ENCODE data around the gene FBL.
"Not testable (repeated sequence)": the region's sequence is repeated elsewhere in the genome, so short reads cannot be mapped to it uniquely, and the experiment has no call there.

Gene FBL

DNA sequence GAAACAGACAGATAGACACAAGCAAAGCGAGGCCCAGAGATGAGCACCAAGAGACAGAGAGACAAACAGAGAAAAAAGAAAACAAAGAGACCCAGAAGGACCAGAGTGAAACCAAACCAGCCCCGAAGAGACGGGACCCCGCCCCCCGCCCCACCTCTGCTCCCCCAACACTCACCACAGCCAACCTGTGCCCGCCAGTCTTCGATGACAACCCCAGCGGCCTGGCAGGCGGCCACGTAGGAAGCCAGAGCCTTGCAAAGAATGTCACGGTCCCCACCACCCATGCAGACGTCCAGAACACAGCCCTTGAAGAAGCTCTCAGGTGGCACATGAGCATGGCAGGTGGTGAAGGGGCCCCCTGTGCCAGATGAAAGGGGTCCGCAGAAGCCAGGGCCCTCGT is 31.3 kb upstream of the FBL start:
- DNase-seq (ENCODE audit: low read depth in 2 of 3, low spot score in 1 of 3) = not testable (repeated sequence)

DNA sequence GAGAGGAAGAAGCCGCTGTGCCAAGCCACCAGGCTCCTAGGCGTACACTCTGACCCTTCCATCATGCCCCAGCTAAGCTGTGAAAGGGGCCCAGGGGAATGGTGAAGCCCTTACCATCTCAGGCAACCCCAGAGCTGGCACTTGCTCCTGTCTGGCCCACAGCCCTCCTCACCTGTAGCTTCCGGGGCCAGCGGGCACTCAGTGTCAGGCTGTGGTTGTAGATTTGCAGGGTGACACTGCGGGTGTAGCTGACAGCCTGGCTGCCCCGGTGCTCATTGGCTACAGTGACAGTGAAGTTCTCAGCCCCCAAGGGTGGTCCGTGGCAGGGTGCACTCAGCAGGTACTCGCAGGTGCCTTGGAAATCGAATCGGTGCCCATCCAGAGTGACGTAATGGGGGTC is 30.3 kb upstream of the FBL start:
- DNase-seq (ENCODE audit: low read depth in 2 of 3, low spot score in 1 of 3) = not testable (repeated sequence)

DNA sequence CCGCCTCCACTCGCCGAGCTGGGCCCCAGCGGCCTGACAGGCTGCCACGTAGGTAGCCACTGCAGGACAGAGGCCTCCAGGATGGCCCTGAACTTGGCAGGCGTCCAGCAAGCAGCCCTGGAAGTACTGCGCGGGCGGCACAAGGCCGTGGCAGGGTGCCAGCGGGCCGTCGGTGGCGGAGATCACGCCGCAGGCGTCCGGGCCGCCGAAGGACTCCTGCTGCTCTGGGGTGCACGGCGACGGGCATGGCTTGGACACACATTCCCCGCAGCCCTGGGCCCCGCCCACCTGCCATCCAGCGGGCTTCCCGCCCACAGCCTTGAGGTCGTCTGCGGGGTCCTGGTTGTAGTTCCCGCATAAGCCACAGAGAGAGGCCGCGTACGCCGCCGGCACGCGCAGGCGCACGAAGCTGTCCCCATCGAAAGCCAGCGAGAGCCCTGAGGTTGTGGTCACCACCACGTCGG is 29.3 kb upstream of the FBL start:
- DNase-seq (ENCODE audit: low read depth in 2 of 3, low spot score in 1 of 3) = not testable (repeated sequence)

DNA sequence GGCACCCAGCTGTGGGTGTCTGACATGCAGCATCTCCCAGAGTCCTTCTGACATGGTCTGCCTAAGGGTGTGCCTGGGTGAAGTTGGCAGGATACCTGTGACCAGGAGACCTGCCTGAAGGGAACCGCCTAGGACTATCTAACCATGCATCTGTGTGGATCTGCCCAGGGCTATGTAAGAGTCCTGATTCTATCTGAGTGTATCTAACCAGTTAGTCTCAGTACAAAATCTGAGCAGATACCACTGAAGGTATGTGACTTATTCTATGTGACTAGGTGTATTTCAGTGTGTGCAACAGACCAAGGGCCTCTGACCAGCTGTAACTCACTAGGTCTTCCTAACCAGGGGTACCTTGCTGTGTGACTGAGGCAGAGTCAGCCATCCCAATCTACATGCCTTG is 28.2 kb upstream of the FBL start:
- no peak for DNase-seq (ENCODE audit: low read depth in 2 of 3, low spot score in 1 of 3)

DNA sequence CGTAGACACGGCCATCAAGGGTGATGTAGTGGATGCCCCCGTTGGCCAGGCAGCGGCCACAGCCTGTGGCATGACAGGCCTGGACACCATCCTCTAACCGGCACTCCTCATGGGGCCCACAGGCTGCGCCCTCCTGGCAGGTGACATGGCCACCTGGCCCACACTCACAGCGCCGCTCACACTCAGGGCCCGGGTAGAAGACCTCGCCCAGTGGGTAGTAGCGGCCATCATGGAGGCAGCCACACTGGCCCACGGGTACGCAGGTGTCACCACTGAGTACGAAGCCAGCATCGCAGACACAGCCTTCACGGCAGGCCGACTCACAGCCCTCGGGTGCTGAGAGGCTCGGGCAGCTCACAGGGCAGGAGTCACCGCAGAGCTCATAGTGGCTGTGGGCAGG is 27.2 kb upstream of the FBL start:
- DNase-seq (ENCODE audit: low read depth in 2 of 3, low spot score in 1 of 3) = no peak

DNA sequence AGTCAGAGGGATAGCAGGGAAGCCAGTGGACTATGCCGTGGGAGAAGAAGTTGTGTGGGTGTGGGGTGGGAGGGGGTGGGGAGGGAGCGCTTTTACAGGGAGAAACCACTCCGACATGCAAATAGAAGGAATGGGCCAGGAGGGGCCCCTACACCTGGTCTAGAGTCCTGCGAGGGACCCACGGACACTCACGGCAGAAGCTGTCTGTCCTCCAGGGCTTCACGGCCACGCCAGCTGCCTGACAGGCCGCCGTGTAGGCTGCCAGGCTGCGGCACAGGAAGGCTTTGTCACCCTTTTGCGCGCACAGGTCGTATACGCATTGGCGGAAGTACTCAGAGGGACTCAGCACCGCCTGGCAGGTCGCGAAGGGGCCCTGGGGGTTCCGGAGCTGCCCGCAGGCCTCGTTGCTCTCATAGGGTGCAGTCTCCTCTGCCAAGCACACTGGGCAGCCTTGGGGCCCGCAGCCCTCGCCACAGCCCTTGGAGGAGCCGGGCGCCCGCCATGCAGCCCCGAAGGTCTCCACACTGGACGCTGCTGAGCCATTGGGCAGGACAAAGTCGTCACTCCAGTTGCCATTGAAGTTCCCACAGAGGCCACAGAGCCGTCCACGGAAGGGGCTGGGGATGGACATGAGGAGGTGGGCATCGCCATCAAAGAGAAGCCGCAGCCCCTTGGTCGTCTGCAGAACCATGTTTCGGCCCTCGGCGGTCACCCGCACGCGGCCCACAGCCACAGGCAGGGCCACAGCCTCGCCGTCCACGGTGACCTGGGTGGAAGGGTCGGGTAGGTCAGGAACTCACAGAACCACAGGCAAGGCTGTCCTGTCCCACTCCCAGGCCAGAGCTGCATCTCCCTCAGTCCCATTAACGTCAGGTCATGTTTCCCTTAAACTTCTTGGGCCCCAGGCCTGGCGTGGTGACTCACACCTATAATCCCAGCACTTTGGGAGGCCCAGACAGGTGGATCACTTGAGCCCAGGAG is 26.0 kb upstream of the FBL start:
- no peak for DNase-seq (ENCODE audit: low read depth in 2 of 3, low spot score in 1 of 3)

DNA sequence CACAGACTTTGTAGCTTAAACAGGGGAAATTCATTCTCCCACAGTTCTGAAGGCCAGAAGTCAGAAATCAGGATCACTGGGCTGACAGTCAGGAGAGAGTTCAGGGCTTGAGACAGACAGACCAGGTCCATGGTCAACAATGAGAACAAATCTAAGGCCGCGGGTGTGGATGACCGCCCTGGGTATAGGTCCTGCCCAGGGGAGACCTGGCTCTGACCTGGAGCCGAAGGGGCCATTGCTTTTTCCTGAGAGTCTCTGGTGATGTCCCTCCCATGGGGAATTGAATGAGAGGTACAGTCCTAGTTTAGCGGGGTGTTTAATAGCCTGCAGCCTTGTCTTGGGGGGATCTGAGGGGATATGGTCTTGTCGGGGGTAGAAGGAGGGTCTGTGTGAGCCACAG is 25.2 kb upstream of the FBL start:
- DNase-seq (ENCODE audit: low read depth in 2 of 3, low spot score in 1 of 3) = no peak

DNA sequence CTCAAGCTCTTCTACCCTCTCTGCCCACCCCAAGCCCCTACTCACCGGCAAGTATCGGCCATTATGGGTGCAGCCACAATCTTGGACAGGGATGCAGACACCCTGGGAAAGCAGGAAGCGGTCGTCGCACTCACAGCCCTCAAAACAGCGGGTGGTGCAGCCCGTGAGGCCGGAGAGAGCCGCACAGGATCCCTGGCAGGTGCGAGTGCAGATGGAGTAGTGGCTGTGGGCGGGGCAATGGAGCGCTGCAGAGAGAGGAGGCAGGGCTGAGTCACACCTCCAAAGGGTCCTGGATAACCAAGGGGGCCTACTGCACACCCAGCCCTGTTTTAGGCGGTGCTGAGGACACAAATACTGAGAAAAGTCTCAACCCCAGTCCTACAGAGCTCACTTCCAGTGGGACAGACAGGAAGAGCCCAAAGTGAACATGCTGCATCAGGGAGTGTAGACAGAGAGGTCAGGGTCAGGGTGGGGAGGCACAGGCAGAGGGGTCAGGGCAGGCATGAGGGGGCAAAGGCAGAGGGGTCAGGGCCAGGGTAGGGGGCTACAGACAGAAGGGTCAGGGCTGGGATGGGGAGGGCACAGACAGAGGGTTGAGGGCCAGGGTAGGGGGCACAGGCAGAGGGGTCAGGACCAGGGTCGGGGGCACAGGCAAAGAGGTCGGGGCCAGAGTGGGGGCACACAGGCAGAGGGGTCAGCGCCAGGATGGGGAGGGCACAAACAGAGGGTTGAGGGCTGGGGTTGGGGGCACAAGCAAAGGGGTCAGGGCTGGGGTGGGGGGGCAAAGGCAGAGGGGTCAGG is 24.2 kb upstream of the FBL start:
- no peak for DNase-seq (ENCODE audit: low read depth in 2 of 3, low spot score in 1 of 3)

DNA sequence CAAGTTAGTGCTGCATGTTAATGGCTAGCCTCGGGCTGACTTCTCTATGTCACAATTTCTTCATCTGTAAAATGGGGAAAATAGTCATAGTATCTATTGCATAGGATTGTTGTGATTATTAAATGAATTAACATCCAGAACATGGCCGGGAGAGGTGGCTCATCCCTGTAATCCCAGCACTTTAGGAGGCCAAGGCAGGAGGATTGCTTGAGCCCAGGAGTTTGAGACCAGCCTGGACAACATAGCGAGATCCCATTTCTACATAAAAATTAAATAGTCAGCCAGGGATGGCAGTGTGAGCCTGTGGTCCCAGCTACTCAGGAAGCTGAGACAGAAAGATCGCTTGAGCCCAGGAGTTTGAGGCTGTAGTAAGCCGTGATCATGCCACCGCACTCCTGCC is 21.8 kb upstream of the FBL start:
- DNase-seq (ENCODE audit: low read depth in 2 of 3, low spot score in 1 of 3) = no peak

DNA sequence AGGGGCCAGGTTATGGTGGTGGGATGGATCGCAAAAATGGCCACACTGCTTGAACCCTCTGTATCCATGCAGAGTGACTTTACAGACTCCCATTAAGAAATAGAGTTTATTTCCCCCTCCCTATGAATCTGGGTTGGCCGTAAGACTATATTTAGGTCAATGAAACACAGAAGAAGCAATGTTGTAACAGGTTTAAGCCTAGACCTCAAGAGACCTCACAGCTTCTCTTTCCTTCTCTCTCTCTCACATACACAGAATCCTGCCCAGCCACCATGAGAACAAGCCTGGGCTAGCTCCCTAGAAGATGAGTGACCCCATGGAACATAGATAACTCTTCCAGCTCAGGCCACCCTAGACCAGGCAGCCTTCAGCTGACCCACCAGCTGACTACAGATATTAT is 21.0 kb upstream of the FBL start:
- no peak for DNase-seq (ENCODE audit: low read depth in 2 of 3, low spot score in 1 of 3)

DNA sequence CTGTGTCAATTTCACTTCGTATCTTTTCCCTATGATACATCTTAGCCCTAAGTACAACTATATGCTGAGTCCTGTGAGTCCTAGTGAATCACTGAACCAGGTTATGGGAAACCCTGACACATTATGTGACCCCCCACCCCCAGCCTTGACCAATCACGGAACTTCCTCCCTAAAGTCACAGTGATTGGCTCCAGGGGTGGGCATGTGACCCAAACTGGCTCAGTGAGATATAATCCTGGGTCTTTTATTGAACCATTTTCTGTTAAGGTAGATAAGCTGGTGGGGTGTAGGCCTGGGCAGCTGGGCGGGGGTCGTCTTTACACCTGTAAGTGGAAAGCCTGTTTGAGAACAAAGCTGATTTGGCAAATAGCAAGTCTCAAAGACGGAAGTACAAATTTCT is 19.8 kb upstream of the FBL start:
- no peak for DNase-seq (ENCODE audit: low read depth in 2 of 3, low spot score in 1 of 3)

DNA sequence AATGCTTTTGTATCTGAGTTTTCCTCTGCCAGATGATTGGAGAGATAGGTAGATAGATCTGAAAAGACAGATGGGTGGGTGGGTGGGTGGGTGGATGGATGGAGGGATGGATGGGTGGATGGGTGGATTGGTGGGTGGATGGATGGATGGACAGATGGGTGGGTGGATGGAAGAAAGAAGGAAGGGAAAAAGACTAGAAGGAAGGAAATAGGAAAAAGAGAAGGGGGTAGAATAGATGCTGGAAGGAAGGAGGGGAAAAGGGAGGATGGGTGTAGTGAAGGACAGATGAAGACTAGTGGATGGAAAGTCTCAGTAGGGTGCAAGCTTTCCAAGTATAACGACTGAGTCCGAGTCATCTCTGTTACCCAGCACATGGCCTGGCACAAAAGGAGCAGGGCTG is 19.0 kb upstream of the FBL start:
- DNase-seq (ENCODE audit: low read depth in 2 of 3, low spot score in 1 of 3) = no peak

DNA sequence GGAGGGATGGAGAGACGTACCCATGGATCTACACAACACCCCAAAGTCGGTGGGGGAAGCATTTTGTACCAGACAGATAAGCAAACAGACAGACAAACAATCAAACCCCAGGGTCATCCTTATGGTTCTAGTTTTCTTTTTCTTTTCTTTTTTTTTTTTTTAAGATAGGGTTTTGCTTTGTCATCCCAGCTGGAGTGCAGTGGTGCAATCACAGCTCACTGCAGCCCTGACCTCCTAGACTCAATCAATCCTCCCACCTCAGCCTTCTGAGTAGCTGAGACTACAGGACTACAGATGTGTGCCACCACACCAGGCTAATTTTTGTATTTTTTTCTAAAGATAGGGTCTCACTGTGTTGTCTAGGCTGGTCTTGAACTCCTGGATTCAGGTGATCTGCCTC is 17.9 kb upstream of the FBL start:
- no peak for DNase-seq (ENCODE audit: low read depth in 2 of 3, low spot score in 1 of 3)

DNA sequence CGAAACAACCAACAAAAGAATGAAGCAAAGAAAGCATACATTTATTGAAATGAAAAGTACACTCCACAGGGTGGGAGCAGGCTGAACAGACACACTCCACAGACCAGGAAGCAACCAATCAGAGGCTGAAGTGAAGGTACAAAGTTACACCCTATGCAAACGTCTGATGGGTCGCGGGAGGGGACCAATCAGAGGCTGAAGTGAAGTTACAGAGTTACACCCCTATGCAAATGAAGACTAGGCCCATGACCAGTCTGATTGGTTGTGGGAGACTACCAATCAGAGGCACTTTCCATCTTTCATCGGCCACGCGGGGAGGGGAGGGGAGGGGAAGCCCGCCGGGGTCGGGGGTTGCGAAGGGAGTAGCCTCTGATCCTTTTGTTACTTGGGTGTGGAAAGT is 12.4 kb upstream of the FBL start:
- no peak for DNase-seq (ENCODE audit: low read depth in 2 of 3, low spot score in 1 of 3)

DNA sequence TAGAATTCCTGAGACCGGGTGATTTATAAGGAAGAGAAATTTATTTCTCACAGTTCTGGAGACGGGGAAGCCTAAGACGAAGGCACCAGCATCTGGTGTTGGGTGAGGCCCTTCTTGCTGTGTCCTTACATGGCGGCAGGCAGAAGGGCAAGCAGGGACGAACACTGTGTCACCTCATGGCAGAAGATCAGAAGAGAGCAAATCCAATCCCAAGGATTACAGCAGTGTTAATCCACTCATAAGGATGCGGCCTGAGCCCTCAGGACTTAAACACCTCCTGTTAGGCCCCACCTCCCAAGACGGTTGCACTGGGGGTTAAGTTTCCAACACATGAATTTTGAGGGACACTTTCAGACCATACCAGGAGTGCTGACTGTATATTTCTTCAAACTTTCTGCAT is 6.7 kb upstream of the FBL start:
- DNase-seq (ENCODE audit: low read depth in 2 of 3, low spot score in 1 of 3) = no peak

DNA sequence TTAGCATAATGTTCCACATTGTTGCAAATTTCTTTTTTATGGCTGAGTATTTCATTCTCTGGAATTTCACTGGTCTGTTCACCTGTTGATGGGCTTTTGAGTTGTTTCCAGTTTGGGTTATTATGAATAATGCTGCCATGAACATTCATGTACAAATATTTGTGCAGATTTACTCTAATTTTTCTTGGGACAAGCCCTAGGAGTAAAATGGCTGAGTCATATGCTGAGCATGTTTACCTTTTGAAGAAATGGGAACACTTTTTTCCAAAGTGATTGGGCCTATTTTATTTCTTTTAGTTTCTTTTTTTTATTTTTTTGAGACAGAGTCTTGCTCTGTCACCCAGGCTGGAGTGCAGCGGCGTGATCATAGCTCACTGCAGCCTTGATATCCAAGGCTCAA is 4.7 kb upstream of the FBL start:
- DNase-seq (ENCODE audit: low read depth in 2 of 3, low spot score in 1 of 3) = no peak

DNA sequence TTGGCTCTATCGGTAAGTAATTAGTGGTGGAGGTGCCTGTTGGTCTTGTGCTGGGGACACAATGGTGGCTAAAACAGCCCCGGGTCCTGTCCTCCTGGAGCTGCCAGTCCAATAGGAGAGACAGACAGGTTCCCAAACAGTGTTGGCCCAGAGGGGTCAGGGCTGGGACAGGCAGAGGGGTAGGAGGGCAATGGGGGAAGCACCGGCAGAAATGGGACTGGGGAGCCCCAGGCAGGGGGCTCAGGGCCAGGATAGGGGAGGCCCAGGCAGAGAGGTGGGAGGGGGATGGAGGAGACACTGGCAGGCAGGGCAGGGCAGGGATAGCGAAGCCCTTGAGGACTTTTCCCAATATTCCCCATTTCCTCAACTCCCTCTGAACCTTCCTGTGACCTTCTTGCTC is 2.2 kb upstream of the FBL start:
- DNase-seq (ENCODE audit: low read depth in 2 of 3, low spot score in 1 of 3) = no peak

DNA sequence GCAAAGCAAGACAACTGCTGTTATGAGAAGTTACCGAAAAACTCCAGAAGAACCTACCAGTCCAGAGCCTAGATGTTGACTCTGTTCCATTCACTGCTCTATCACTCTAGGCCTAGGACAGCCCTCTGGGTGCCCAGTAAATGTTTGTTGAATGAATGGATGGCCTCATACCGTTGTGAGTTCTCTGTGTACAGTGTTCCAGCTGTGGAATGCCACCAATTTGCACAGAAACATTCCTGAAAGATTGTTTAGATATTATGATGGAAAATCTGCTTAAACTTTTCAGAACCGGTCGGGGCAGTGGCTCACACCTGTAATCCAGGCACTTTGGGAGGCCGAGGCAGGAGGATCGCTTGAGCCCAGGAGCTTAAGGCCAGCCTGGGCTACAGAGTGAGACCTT is 1.3 kb upstream of the FBL start:
- no peak for DNase-seq (ENCODE audit: low read depth in 2 of 3, low spot score in 1 of 3)

DNA sequence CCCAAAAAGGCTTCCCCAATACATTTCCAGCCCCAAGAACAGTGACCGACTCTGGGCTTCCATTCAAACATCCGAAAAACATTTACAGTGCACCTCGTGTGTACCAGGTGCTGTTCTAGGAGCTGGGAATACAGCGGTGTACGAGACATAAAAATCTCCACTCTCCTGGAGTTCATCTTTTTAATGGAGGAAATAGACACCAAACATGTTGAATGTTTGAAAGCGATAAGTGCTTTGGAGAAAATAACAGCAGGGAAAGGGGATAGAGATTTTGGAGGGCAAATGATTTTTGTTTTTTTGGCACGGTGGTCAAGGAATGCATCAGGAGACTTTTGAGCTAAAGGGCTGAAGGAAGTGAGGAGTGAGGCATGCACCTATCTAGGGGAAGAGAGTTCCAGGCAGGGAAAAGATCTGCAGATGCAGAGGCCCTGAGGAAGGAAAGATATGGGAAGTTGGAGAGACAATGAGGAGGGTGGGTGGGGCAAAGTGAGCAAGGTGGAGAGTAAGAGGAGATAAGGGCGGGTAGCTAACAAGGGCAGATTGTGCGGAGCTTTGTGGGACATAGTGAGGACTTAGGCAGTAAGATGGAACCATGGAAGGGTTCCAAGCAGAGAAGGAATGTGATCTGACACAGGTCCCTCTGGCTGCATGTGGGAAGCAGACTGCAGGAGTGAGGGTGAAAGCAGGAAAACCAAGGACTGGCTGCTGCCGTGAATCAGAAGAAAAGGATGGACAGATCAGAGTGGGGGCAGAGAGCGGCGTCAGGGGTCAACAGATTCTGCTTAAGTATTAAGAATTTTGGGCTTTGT is 703 bp upstream of the FBL start:
- no peak for DNase-seq (ENCODE audit: low read depth in 2 of 3, low spot score in 1 of 3)

DNA sequence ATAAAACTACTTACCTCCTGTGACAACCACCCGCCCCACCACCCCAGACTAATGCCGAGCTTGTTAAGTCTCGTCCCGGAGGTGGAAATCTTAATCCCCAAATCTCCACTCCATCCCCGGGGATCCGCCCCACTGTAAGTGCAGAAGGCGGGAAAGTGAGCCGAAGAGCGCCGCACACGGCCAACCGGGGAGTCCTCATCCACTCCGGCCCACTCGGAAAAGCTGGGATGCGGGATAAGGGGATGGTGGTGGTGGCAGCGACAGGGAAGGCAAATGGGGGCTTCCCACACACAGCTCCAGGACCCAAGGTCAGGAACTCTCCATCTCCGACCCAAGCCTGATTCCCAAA is 621 bp downstream of the FBL start:
- no peak for DNase-seq (ENCODE audit: low read depth in 2 of 3, low spot score in 1 of 3)

DNA sequence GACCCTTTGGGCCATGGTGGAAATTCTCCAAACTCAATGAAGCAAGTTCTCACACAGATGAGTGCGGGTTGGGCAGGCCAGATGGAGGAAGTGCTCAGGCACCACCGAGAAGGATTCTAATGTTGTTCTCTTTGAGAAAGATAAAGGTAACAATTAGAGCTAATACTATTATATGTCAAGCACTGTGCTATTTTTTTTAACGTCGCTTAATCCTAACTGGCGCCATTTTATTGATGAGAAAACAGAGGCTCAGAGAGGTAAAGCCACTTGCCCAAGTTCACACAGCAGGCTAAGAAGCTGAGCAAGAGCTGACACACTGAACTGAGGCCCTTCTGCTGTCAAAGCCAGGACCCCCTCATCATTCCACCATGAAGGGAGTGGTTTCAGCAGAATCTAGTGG is 1.0 kb downstream of the FBL start:
- DNase-seq (ENCODE audit: low read depth in 2 of 3, low spot score in 1 of 3) = no peak

All from stimulated activated CD4-positive, alpha-beta T cell treated with anti-CD3 and anti-CD28 coated beads, Interleukin-12 subunit alpha, Interleukin-12 subunit beta, amount 100 ng/mL, for 48 hours (primary cell).